DMS53 (cell line): ENCODE measurements around the gene RFPL4AL1.
"Not testable (repeated sequence)": the region's sequence is repeated elsewhere in the genome, so short reads cannot be mapped to it uniquely, and the experiment has no call there.

Source experiments
- DNase-seq: peaks from one replicate; lab custom pipeline; 2025; lab: John Stamatoyannopoulos, UW

Gene RFPL4AL1

GRCh38 chr19:55768818-55769217 lies at the start of gene RFPL4AL1:
Gene RFPL4AL1, plus strand, starts transcription at chr19:55769118. Its CDS starts 2,687 bp downstream, at chr19:55771805.
- DNase-seq = not testable (repeated sequence)

GRCh38 chr19:55720214-55720746 lies 48.6 kb upstream of the RFPL4AL1 start:
- DNase-seq = no peak

GRCh38 chr19:55720801-55721200 lies 48.1 kb upstream of the RFPL4AL1 start:
- DNase-seq = no peak

- no peak for DNase-seq
Measured at GRCh38 chr19:55723491-55723890, 45.4 kb upstream of the RFPL4AL1 start.

- not testable (repeated sequence) for DNase-seq
Measured at GRCh38 chr19:55730378-55730777, 38.5 kb upstream of the RFPL4AL1 start.

- DNase-seq = no peak
Measured at GRCh38 chr19:55738302-55738701, 30.6 kb upstream of the RFPL4AL1 start, which contains the start of gene NLRP9. Gene NLRP9, minus strand, starts transcription at chr19:55738402. Its CDS starts 28 bp downstream, at chr19:55738374.

- DNase-seq = no peak
Measured at GRCh38 chr19:55750715-55751114, 18.2 kb upstream of the RFPL4AL1 start.

- no peak for DNase-seq
Measured at GRCh38 chr19:55753401-55753800, 15.5 kb upstream of the RFPL4AL1 start.

GRCh38 chr19:55756808-55757207 lies 12.1 kb upstream of the RFPL4AL1 start:
- DNase-seq = not testable (repeated sequence)

- DNase-seq = not testable (repeated sequence)
Measured at GRCh38 chr19:55758797-55759196, 10.1 kb upstream of the RFPL4AL1 start, which contains the start of gene RFPL4A. Gene RFPL4A, plus strand, starts transcription at chr19:55759097. Its CDS starts 2,704 bp downstream, at chr19:55761801.

GRCh38 chr19:55766466-55766865 lies 2.5 kb upstream of the RFPL4AL1 start:
- no peak for DNase-seq

- DNase-seq = not testable (repeated sequence)
Measured at GRCh38 chr19:55769632-55770031, 714 bp downstream of the RFPL4AL1 start.

- DNase-seq = peak; percentile 6
Measured at GRCh38 chr19:55777528-55777927, 8.6 kb downstream of the RFPL4AL1 start.

GRCh38 chr19:55778331-55778730 lies 9.4 kb downstream of the RFPL4AL1 start:
- DNase-seq = no peak

GRCh38 chr19:55781112-55781511 lies 12.2 kb downstream of the RFPL4AL1 start:
- DNase-seq = no peak

- DNase-seq = no peak
Measured at GRCh38 chr19:55795021-55795420, 26.1 kb downstream of the RFPL4AL1 start.

- no peak for DNase-seq
Measured at GRCh38 chr19:55801416-55801815, 32.5 kb downstream of the RFPL4AL1 start.

GRCh38 chr19:55802281-55802680 lies 33.4 kb downstream of the RFPL4AL1 start:
- no peak for DNase-seq

- DNase-seq = peak; percentile 85
Measured at GRCh38 chr19:55809381-55810058, 40.6 kb downstream of the RFPL4AL1 start.

GRCh38 chr19:55811340-55811739 lies 42.4 kb downstream of the RFPL4AL1 start:
- DNase-seq = no peak

- DNase-seq = no peak
Measured at GRCh38 chr19:55812449-55812848, 43.5 kb downstream of the RFPL4AL1 start.

- DNase-seq = no peak
Measured at GRCh38 chr19:55813906-55814305, 45.0 kb downstream of the RFPL4AL1 start.

- DNase-seq = no peak
Measured at GRCh38 chr19:55820037-55820436, 51.1 kb downstream of the RFPL4AL1 start.
